HG02588 (cell line): ENCODE measurements around the gene AKT1S1.
"Not testable (repeated sequence)": the region's sequence is repeated elsewhere in the genome, so short reads cannot be mapped to it uniquely, and the experiment has no call there.

Experiments
- ATAC-seq: cut with Tn5 transposase; IDR thresholded peaks from one replicate; pipeline ENCODE4 v1.9.1; 2021; ENCODE audit warnings: mild to moderate bottlenecking, moderate library complexity; ENCODE audit not compliant: unreplicated experiment

Gene AKT1S1

GRCh38 chr19:49840736-49841249 lies 36.4 kb downstream of the AKT1S1 start:
- no peak for ATAC-seq

GRCh38 chr19:49840321-49840720 lies 36.8 kb downstream of the AKT1S1 start:
- no peak for ATAC-seq

GRCh38 chr19:49839713-49840112 lies 37.4 kb downstream of the AKT1S1 start:
- ATAC-seq: no peak

GRCh38 chr19:49838885-49839588 lies 38.1 kb downstream of the AKT1S1 start:
- no peak for ATAC-seq

GRCh38 chr19:49837425-49837824 lies 39.7 kb downstream of the AKT1S1 start:
- ATAC-seq: no peak

- ATAC-seq: no peak
These were observed 40.2 kb downstream of the AKT1S1 start for GRCh38 chr19:49837009-49837310.

- ATAC-seq: no peak
These were observed 40.8 kb downstream of the AKT1S1 start for GRCh38 chr19:49836176-49837008.

- ATAC-seq: no peak
These were observed 41.6 kb downstream of the AKT1S1 start for GRCh38 chr19:49835562-49835961.

GRCh38 chr19:49833599-49833998 lies 43.6 kb downstream of the AKT1S1 start:
- ATAC-seq: no peak

GRCh38 chr19:49832556-49832955 lies 44.6 kb downstream of the AKT1S1 start:
- no peak for ATAC-seq

GRCh38 chr19:49831592-49831991 lies 45.6 kb downstream of the AKT1S1 start:
- no peak for ATAC-seq

GRCh38 chr19:49830766-49831165 lies 46.4 kb downstream of the AKT1S1 start:
- ATAC-seq: no peak

GRCh38 chr19:49829721-49830120 lies 47.4 kb downstream of the AKT1S1 start:
- no peak for ATAC-seq

GRCh38 chr19:49829200-49829599 lies 48.0 kb downstream of the AKT1S1 start:
- ATAC-seq: no peak

- no peak for ATAC-seq
These were observed 50.1 kb downstream of the AKT1S1 start for GRCh38 chr19:49827034-49827433.

- no peak for ATAC-seq
These were observed 52.5 kb downstream of the AKT1S1 start for GRCh38 chr19:49824662-49825061.

- no peak for ATAC-seq
These were observed 53.7 kb downstream of the AKT1S1 start for GRCh38 chr19:49823472-49823871.

- ATAC-seq: no peak
These were observed 57.0 kb downstream of the AKT1S1 start for GRCh38 chr19:49820125-49820524.

- not testable (repeated sequence) for ATAC-seq
These were observed 57.6 kb downstream of the AKT1S1 start for GRCh38 chr19:49819452-49820115.
